C4-2B (cell line): ENCODE measurements around the gene PLCD4.

Source experiments
- H3K27ac ChIP-seq: fragments of 450-650 bp; 2 replicates; pipeline ENCODE4 v1.5.1; 2017
- ZFX ChIP-seq: fragments of 450-650 bp; IDR thresholded peaks from 2 replicates; pipeline ENCODE4 v1.6.1; 2017
- TF ChIP-seq, protein P1 (sequence below): fragments of 450-650 bp; conservative IDR thresholded peaks from 2 replicates; pipeline ENCODE4 v1.5.1; 2017; ENCODE audit warnings: mild to moderate bottlenecking

The PLCD4 gene

DNA sequence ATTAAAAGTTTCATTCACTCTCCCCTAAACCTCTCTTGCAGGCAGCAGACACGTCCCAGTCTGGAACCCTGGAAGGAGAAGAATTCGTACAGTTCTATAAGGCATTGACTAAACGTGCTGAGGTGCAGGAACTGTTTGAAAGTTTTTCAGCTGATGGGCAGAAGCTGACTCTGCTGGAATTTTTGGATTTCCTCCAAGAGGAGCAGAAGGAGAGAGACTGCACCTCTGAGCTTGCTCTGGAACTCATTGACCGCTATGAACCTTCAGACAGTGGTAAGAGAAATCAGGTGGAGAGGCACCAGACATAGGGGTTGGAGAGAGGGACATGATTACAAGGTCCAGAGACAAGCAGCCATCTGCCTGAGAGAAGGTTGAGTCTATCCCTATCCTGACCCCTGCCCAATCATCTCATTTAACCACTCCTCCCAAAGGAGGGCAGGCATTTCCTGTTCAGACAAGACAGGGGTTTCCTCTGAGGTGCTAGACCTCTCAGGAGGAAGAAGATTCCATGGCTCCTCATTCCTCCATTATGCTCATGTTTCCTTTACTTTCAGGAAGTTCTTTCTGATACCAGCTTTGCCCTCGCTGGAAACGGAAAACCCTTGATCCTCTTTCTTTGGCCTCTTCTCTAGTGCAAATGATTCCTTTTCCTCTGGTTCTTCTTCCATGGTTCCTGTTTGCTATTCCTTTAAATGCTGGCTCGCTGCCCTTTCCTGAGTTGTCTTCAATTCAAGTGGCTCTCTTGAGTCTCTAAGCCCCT, 15.1 kb downstream of the PLCD4 start:
- no peak for TF ChIP-seq ZFX
- TF ChIP-seq, protein P1, sequence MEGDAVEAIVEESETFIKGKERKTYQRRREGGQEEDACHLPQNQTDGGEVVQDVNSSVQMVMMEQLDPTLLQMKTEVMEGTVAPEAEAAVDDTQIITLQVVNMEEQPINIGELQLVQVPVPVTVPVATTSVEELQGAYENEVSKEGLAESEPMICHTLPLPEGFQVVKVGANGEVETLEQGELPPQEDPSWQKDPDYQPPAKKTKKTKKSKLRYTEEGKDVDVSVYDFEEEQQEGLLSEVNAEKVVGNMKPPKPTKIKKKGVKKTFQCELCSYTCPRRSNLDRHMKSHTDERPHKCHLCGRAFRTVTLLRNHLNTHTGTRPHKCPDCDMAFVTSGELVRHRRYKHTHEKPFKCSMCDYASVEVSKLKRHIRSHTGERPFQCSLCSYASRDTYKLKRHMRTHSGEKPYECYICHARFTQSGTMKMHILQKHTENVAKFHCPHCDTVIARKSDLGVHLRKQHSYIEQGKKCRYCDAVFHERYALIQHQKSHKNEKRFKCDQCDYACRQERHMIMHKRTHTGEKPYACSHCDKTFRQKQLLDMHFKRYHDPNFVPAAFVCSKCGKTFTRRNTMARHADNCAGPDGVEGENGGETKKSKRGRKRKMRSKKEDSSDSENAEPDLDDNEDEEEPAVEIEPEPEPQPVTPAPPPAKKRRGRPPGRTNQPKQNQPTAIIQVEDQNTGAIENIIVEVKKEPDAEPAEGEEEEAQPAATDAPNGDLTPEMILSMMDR, result no peak
- no peak overlapping the region for H3K27ac ChIP-seq

DNA sequence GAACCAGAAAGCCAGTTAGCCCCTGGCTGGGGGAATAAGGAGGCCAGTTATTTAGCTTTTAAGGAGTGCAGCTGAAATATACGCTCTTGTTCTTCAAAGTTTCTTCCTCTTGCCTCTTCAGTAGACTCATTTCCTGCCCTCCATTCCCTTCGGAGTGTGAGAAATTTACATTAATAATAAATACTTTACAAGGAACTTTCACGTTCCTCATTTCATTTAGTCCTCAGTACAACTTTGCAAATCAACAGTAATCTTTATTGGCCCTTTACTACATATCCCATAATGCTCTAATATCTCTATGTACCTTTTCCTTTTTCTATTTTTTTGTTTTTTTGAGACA, 15.6 kb downstream of the PLCD4 start:
- no peak overlapping the region for H3K27ac ChIP-seq
- TF ChIP-seq, protein P1, result no peak
- no peak for TF ChIP-seq ZFX

DNA sequence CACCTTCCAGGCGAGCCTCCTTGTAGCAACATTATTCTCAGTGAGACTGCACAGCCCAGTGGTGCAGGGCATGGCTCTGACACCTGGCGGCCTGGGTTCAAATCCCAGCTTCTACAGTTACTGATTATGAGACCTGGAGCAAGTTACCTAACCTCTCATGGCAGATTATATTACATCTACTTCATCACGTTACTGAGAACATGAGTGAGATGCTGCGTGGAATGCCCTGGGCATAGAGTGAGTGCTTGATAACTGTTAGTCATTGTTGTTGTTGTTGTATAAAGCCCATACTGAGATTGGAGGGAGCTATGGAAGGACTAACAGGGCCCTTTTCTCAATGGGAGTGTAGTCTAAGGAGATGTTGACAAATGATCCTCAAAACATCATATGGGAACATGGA, 18.7 kb downstream of the PLCD4 start:
- no peak overlapping the region for H3K27ac ChIP-seq
- TF ChIP-seq, protein P1, result no peak
- TF ChIP-seq ZFX, result no peak

DNA sequence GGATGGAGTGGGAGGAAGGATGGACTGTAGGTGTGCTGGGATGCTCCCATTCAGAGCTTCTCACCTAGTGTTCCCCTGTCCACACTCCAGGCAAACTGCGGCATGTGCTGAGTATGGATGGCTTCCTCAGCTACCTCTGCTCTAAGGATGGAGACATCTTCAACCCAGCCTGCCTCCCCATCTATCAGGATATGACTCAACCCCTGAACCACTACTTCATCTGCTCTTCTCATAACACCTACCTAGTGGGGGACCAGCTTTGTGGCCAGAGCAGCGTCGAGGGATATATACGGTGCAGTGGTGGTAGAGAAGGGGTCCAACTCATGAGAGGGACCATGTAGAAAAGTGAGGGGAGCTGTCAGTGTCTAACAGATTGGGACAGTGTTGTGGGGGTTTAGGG, 20.2 kb downstream of the PLCD4 start:
- TF ChIP-seq ZFX, result no peak
- TF ChIP-seq, protein P1, result no peak
- no peak overlapping the region for H3K27ac ChIP-seq

DNA sequence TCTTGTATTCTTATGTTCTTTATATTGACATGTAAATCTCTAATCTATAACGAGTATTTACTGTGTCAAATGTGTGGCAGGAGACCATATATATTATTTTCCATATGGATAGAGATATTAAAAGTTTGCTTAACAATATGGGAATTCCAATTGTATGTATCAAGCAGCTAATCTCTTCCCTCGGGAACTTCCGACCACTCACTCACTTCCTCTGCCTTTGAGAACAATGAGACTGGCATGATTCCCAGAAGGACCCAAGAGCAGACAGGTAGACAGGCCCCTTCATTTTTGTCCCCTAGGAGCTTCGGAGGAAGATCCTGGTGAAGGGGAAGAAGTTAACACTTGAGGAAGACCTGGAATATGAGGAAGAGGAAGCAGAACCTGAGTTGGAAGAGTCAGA, 24.1 kb downstream of the PLCD4 start:
- H3K27ac ChIP-seq, result no peak overlapping the region
- no peak for TF ChIP-seq ZFX
- TF ChIP-seq, protein P1, result no peak

DNA sequence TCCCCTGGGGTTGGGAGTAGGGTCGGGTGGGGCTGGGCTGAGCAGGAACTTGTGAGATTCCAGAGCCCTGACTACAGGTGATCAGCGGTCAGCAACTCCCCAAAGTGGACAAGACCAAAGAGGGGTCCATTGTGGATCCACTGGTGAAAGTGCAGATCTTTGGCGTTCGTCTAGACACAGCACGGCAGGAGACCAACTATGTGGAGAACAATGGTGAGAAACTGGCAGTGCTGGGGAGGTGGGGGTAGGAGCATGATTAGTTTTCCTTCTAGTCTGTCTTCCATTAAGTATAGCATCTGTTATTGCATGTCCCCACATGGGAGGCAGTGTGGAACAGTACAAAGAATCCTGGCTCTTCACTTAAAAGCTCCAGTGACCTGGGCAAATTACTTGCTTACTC, 28.0 kb downstream of the PLCD4 start:
- H3K27ac ChIP-seq, result no peak overlapping the region
- TF ChIP-seq ZFX, result no peak
- TF ChIP-seq, protein P1, result no peak

DNA sequence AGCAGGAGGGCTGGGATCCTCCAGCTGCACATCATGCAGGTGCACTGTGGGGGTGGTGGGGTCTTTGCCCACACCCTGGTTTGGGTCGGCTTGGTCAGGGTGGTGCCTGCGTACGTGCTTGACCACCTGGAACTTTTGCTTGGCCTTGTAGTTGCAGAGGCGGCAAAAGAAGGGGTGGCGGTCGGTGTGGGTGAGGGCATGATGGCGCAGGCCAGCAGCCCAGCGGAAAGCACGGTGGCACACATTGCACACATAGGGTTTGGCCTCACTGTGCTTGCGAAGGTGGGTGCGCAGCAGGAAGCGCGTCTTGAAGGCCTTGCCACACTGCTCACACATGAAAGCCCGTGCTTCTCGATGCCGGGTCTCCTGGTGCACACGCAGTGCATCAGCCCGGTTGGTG, 30.7 kb downstream of the PLCD4 start:
- TF ChIP-seq ZFX, result no peak
- TF ChIP-seq, protein P1, result no peak

More for the DNA sequence above, 30.7 kb downstream of the PLCD4 start:
- no peak overlapping the region for H3K27ac ChIP-seq
